Measurements from ENCODE around the gene SLC38A10. TPM values are rescaled to one million over a fixed set of nuclear protein-coding genes. Genes with fewer than 3 reads are reported as not detected.

SLC38A10 gene
- total RNA-seq, 1 donor from 2014 or later: 120 TPM

- Mint-ChIP-seq H3K9me3 (ENCODE audit: unreplicated experiment) (no peaks in the 10 kb centered on the region), H3K4me3 (ENCODE audit: unreplicated experiment) (no peak overlapping the region), H3K4me1 (ENCODE audit: unreplicated experiment) (peaks cover 3% of the 10 kb centered on the region), H3K27ac (ENCODE audit: unreplicated experiment) (no peak overlapping the region), H3K36me3 (ENCODE audit: unreplicated experiment) (no peaks in the 10 kb centered on the region), H3K27me3 (ENCODE audit: unreplicated experiment) (no peaks in the 10 kb centered on the region)
- DNase-seq (ENCODE audit: extremely low spot score, unreplicated experiment): no peak
- TF ChIP-seq CTCF (IDR thresholded peaks at IDR 0.05): no peak
Measured at GRCh38 chr17:81210466-81210865, 84.6 kb downstream of the SLC38A10 start.

DNA sequence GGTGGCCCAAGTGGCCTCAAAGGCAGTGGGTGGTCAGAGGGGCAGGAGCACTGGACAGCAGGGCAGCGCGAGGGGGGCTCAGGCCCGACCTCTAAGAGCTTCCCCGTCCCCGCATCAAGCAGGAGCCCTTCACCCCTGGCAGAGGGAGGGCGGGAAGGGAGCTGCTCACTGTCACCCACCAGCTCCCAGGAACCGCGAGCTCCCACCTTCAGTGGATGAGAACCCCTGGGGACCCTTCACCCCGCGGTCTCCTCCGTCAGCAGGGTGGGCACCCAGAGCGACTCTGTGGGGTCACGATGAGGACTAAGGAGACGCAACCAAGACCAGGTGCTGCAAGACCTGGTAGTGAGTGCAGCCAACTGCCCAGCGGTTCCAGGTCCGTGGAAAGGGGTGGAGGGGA lies 86.0 kb downstream of the SLC38A10 start:
- no peak for TF ChIP-seq CTCF (IDR thresholded peaks at IDR 0.05)
- no peaks in the 10 kb centered on the region for H3K36me3 Mint-ChIP-seq (ENCODE audit: unreplicated experiment)
- no peak for DNase-seq (ENCODE audit: extremely low spot score, unreplicated experiment)
- no peak overlapping the region for H3K27ac Mint-ChIP-seq (ENCODE audit: unreplicated experiment)
- H3K4me1 Mint-ChIP-seq (ENCODE audit: unreplicated experiment): peaks cover 3% of the 10 kb centered on the region
- no peak overlapping the region for H3K4me3 Mint-ChIP-seq (ENCODE audit: unreplicated experiment)
- no peaks in the 10 kb centered on the region for H3K27me3 Mint-ChIP-seq (ENCODE audit: unreplicated experiment)
- H3K9me3 Mint-ChIP-seq (ENCODE audit: unreplicated experiment): no peaks in the 10 kb centered on the region

GRCh38 chr17:81208651-81209050 lies 86.5 kb downstream of the SLC38A10 start:
- TF ChIP-seq CTCF (IDR thresholded peaks at IDR 0.05): no peak
- no peak for DNase-seq (ENCODE audit: extremely low spot score, unreplicated experiment)
- Mint-ChIP-seq H3K9me3 (ENCODE audit: unreplicated experiment) (no peaks in the 10 kb centered on the region), H3K4me1 (ENCODE audit: unreplicated experiment) (peaks cover 3% of the 10 kb centered on the region), H3K27ac (ENCODE audit: unreplicated experiment) (no peak overlapping the region), H3K36me3 (ENCODE audit: unreplicated experiment) (no peaks in the 10 kb centered on the region), H3K27me3 (ENCODE audit: unreplicated experiment) (no peaks in the 10 kb centered on the region), H3K4me3 (ENCODE audit: unreplicated experiment) (no peak overlapping the region)

DNA sequence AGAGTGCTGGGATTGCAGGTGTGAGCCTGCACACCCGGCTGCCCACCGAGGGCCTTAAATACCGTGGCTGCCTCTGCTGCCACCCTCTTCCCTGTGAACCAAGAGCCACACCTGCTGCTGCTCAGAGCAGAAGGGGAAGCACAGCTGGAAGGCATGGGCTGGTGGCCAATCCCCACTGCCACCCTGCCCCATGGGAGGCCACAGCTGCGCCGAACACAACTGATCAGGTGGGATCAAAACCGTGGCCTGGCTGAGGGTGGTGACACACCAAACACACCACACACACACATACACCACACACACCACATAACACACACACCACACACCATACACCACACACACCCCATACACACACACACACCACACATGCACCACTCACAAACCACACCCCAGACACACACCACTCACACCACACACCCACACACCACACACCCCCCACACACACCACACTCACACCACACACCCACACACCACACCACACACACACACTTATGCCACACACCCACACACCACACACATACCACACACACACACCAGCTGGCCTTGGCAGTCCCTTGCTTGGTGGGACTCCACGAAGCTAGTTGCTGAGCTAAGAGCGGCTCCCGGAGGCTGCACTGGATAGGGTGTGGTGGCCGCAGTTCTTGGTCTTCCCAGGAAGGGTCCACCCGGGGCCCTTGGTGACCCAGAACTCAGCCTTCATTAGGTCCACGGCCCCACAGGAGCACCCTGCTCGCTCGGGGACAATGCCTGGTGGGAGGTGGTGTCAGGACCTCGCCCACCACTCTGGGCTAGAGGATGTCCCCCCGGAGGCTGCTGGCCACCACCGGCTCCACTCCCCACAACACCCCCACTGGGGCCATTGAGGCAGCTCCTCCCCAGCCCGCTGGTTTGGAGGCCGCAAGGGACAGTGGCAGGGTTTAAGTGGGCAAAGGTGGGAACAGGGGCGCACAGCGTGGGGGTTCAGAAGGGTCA lies 87.2 kb downstream of the SLC38A10 start:
- no peaks in the 10 kb centered on the region for H3K27me3 Mint-ChIP-seq (ENCODE audit: unreplicated experiment)
- H3K4me1 Mint-ChIP-seq (ENCODE audit: unreplicated experiment): peaks cover 3% of the 10 kb centered on the region

More for the DNA sequence above, 87.2 kb downstream of the SLC38A10 start:
- Mint-ChIP-seq H3K9me3 (ENCODE audit: unreplicated experiment) (no peaks in the 10 kb centered on the region), H3K27ac (ENCODE audit: unreplicated experiment) (no peak overlapping the region), H3K36me3 (ENCODE audit: unreplicated experiment) (no peaks in the 10 kb centered on the region), H3K4me3 (ENCODE audit: unreplicated experiment) (no peak overlapping the region)
- no peak for DNase-seq (ENCODE audit: extremely low spot score, unreplicated experiment)
- TF ChIP-seq CTCF (IDR thresholded peaks at IDR 0.05): no peak

Measured in osteocyte (in vitro differentiated cells).